Stimulated activated effector memory CD8-positive, alpha-beta T cell treated with anti-CD3 and anti-CD28 coated beads, Interleukin-12 subunit alpha, Interleukin-12 subunit beta, amount 100 ng/mL, for 72 hours (primary cell): ENCODE data around the gene TYK2.
"Not testable (repeated sequence)": the region's sequence is repeated elsewhere in the genome, so short reads cannot be mapped to it uniquely, and the experiment has no call there.

ENCODE experiments used
- ATAC-seq: fragments of 150-1000 bp; cut with Tn5 transposase; 2 replicates; pipeline ENCODE4 v1.10.0; 2021
- DNase-seq, 2 donors: peaks; one replicate each; pipeline ENCODE4 v3.0.0; 2021 to 2022; ENCODE audit warnings: low spot score in 2 of 2
- H3K27ac Mint-ChIP-seq: one replicate; pipeline ENCODE4 v1.8.0; 2022; ENCODE audit warnings: mild to moderate bottlenecking, mixed read lengths
- H3K36me3 Mint-ChIP-seq: one replicate; pipeline ENCODE4 v1.8.0; 2022; ENCODE audit warnings: mild to moderate bottlenecking, mixed read lengths
- H3K4me1 Mint-ChIP-seq: one replicate; pipeline ENCODE4 v1.8.0; 2022; ENCODE audit warnings: mixed read lengths
- H3K4me3 Mint-ChIP-seq: one replicate; pipeline ENCODE4 v1.8.0; 2022; ENCODE audit warnings: mild to moderate bottlenecking, mixed read lengths
- H3K9me3 Mint-ChIP-seq: one replicate; pipeline ENCODE4 v1.8.0; 2022; ENCODE audit warnings: mixed read lengths

TYK2 gene

DNA sequence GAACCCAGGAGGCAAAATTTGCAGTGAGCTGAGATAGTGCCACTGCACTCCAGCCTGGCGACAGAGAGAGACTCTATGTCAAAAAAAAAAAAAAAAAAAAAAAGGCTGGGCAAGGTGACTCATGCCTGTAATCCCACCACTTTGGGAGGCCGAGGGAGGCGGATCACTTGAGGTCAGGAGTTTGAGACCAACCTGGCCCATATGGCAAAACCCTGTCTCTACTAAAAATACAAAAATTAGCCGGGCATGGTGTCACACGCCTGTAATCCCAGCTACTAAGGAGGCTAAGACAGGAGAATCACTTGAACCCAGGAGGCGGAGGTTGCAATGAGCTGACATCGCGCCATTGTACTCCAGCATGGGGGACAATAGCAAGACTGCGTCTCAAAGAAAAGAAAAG is 43.6 kb downstream of the TYK2 start:
- ATAC-seq, H3K27ac Mint-ChIP-seq, H3K4me3 Mint-ChIP-seq, H3K9me3 Mint-ChIP-seq, DNase-seq: not testable (repeated sequence)
- Mint-ChIP-seq H3K36me3 (peaks cover 54% of the 10 kb centered on the region), H3K4me1 (peaks cover 52% of the 10 kb centered on the region)

DNA sequence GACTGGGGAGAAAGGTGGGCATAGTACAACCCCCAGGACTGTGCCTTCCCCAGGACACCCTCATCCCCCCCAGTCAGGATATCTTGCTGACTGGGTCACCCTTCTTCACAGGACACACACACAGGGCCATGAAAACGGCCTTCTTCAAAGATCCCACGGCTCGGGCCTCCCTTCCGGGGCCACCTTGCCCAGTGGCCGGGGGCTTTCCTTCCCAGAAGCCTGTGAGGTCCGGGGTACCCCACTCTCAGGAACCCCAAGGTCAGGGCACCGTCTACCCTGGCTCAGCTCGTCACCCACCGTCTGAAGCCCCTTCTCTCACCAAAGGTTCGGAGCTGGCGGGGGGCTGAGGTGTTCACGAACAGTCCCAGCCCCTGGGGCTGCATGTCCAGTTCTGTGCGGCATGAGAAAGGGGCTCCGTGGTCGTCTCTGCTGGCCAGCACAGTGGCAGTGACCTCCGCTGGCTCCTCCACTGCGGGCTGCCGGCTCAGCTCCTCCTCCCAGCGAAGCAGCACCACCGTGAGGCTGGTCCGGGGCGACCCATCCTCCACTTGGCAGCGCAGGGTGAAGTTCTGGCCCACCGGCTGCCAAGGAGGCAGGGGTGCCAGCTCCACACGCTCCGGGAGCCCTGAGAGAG is 44.9 kb downstream of the TYK2 start:
- Mint-ChIP-seq H3K4me3 (peak overlapping the region; percentile 93), H3K36me3 (peaks cover 67% of the 10 kb centered on the region), H3K27ac (no peak overlapping the region), H3K4me1 (peaks cover 47% of the 10 kb centered on the region), H3K9me3 (no peaks in the 10 kb centered on the region)
- ATAC-seq (no peak), DNase-seq (no peak)

DNA sequence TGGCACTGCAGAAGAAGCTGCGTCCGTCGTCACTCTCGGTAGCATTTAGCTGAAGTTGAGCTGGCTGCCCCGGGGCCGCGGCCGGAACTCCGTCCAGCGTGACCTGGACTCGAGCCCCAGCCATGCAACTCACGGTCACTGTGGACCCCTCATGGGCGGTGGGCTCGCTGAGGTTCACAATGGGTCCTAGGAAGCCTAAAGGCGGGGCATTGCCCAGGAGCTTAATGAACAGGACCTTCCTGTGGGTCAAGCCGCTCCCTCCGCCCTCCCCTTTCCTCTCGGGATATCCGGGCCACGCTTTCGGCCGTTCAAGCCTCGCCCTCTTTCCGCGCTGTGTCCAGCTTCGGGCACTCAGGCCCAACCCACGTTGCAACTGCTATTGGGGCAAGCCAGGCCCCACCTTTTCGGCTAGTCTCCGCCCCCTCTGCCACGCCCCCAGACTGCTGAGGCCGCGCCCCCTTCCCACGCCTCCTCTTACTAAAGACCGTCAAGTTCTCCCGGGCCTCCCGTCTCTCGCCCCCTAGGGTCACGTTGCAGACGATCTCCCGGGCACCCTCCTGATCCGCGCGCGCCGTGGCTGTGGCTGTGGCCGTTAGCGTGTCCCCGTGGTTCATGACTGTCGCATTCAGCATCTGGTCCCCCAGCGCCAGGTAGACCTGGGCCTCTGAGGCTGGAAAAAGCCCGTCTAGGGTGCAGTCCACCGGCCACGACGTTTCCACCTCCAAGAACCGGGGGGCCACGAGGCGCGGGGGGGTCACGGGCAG is 45.6 kb downstream of the TYK2 start:
- Mint-ChIP-seq H3K4me1 (peaks cover 48% of the 10 kb centered on the region), H3K36me3 (peaks cover 74% of the 10 kb centered on the region), H3K9me3 (no peaks in the 10 kb centered on the region), H3K4me3 (peak overlapping the region; percentile 93), H3K27ac (no peak overlapping the region)
- no peak for ATAC-seq
- peak; percentile 34 to 65 for DNase-seq

DNA sequence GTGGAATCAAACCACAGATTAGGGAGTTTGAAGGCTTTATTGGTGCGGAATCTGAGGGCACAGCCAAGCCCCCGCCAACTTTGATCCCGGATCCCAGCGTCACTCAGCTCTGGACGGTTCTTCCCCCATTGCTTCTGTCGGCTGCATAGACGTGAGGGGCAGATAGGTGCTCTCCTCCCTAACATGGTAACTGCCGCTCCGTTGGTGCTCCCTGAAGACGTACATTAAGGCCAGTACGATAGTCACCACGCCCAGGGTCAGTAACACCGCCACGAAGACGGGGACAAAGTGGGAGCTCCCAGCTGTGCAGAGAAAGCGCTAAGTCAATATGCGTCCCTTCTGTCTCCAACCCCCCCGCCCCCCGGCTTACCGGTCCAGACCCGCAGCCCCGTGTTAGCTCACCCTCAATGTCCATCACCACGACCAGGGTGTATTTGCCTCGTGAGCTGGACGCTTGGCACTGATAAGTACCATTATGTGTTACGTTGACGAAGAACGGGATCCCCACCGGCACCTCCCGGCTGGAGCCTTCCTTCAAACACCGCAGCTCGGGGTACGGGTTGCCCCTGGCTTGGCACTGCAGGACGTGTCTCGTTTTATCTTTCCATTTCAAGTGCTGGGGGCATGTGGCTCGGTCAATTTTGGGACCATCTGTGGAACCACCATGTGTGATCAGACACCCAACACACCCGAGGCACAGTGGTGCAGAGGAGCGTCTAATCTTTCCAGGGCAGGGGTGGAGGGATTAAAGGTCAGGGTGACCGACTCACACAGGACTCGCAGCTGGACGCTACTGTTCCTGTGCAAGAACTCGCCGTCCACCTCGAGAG is 46.4 kb downstream of the TYK2 start:
- no peak for DNase-seq
- Mint-ChIP-seq H3K36me3 (peaks cover 81% of the 10 kb centered on the region), H3K4me3 (peak overlapping the region; percentile 93), H3K4me1 (peaks cover 44% of the 10 kb centered on the region), H3K27ac (peak overlapping the region; percentile 97), H3K9me3 (no peaks in the 10 kb centered on the region)
- peak; percentile 4 for ATAC-seq

DNA sequence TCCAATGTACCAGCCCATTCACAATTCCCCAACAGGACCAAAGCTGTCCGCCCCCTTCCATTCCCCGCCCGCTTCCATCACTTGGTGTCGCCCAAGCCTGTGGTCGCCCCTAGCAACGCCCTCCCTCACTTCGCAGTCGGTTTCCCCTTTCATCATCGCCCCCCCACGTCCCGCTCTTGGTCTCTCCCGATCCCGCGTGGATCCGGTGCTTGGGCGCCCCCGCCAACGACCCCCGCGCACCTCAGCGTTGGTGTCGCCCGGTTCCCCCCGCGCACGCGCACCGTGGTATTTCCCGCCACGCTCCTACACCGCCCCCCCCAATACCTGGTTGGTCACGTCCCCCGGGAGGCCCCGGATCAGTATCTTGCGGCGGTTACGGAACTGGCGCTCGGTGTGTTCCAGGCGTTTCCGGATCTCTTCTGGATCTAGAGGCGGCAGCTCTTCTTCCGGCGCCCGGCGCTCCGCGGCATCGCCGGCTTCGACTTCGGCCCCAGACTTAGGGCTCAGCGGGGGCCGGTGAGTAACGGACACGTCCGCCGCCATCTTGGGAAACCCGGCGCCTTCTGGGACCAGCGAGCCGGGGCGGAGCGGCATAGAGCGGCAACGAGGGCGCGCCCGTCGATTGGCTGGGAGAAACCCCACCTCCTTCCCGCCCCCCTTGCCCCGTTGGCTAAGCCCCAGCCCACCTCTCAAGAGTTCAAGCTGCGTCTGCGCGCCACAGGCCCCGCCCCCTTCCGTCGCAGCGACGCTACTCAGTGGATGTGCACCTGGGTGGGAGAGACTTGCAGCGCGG is 47.2 kb downstream of the TYK2 start, which contains the start of gene RAVER1:
TSS of gene RAVER1 (minus strand) at position 565 of the 793 bp plus-strand sequence. CDS start at position 543, 22 bp downstream.
- Mint-ChIP-seq H3K4me3 (peak within 1 kb of the TSS; percentile 93), H3K27ac (peak within 1 kb of the TSS; percentile 97), H3K9me3 (no peaks in the 10 kb centered on the region), H3K4me1 (peaks cover 36% of the 10 kb centered on the region), H3K36me3 (peaks cover 90% of the 10 kb centered on the region)
- peak; percentile 95 for ATAC-seq
- peak; percentile 89 to 97 for DNase-seq

DNA sequence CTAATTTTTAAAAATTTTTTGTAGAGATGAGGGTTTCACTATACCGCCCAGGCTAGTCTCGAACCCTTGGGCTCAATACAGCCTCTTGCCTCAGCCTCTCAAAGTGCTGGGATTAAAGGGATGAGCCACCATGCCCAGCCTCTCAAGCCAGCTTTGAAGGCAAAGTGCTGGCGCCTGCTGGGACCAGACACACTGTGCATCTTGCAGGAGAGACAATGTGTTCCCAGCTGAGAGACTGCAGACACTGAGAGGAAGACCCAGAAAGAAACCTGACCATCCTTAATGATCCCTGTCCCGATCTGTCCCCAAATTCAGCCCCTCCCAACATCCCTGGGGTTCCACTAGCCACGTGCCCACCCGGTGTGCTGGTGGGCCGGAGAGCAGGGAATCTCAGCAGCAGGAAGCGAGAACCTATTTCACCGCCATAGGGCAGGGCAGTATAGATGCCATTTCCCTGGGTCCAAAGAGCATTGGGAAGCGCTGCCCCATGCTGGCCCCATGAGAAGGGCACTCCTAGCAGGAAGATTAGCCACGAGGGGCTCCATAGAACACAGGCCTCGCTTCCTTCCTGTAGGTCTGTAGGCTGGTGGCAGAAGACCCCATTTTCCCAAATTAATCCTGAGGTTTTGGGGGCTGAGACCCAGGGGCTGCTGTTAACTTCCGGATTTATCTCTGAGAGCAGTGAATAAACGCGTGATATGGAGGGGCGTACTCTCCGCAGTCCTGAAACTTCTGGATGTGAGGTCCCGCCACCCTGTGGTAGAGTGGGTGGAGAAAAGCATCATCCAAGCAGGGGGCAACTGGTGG is 48.0 kb downstream of the TYK2 start:
- DNase-seq: no peak
- Mint-ChIP-seq H3K27ac (peak overlapping the region; percentile 97), H3K36me3 (peaks cover 97% of the 10 kb centered on the region), H3K9me3 (no peaks in the 10 kb centered on the region), H3K4me1 (peaks cover 35% of the 10 kb centered on the region), H3K4me3 (peak overlapping the region; percentile 93)
- peak; percentile 1 for ATAC-seq

DNA sequence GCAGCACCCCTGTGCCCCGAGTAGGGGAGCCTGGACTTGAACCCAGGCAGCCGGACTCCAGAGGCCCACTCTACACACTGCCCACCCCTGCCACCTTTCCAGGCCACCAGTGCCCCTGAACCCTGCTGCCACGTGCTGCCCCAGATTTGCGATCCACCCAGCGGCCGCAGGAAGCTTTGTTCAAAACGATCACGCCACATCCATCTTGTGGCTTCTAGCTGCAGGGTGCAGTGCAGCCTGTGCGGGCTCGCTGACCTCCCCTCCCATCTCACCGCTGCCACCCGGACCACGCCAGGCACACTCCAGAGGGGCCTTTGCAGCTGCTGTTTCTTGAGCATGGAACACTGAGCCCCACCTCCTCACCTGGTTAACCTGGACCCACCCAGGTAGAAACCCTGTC is 50.8 kb downstream of the TYK2 start:
- Mint-ChIP-seq H3K9me3 (no peaks in the 10 kb centered on the region), H3K4me3 (no peak overlapping the region), H3K27ac (no peak overlapping the region), H3K36me3 (peaks cover 99% of the 10 kb centered on the region), H3K4me1 (peaks cover 30% of the 10 kb centered on the region)
- no peak for DNase-seq
- ATAC-seq: no peak

DNA sequence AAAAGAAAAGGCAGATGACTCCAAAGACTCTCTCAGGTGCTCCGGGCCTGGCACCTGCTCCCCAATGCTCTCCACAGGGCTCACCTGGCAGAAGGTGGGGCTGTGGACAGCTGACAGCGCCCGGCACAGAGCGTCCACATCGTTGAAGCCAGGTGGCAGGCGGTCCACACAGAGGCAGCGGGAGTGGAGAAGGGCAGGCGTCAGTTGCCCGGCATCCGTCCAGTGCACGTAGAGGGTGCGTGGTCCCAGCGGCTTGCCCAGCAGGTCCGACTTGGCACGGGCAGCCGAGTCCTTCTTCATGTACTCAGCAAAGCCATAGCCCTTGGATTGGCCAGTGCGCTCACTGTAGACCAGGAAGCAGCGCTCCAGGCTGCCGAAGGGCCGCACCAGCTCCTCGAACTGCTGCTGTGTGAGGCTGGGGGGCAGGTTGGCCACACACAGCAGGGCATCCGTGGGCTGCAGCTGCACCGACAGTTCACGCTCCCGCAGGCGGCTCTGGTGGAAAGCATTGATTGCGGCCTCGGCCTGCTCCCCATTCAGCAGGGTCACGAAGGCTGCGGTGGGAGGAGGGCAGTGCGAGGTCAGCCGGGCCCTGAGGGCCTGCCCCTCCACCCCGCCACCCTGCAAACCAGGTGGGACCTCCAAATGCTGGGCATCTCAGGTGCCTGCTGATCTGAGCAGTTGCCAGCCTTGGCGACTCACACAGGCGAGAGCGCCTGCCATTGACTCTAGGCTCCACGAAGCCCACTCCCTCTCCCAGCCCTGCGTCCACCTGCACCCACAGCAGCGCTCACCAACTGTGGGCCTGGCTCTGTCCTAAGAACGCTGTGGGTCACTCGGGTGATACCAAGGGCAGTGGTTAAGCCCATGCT is 51.6 kb downstream of the TYK2 start:
- Mint-ChIP-seq H3K9me3 (no peaks in the 10 kb centered on the region), H3K36me3 (peaks cover 100% of the 10 kb centered on the region), H3K4me3 (no peak overlapping the region), H3K27ac (no peak overlapping the region), H3K4me1 (peaks cover 22% of the 10 kb centered on the region)
- DNase-seq (no peak), ATAC-seq (no peak)

DNA sequence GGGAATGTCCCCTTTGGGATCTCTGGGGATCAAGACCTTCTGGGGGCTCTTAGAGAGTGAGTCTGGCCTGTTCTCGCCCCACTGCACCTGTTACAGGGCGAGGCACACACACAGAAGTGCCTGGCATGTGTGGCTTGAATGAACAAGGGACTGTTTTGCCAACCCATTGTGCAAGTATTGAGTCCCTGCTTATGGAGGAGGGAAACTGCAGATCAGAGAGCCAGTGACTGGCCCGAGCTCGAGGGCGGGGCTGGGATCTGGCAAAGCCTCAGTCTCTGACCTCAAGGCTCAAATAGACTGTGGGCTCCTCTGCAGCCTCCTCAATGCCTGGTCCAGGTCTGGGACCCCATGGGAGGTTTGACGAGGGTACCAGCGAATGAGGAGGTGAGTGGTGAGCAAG is 52.6 kb downstream of the TYK2 start:
- DNase-seq (no peak), ATAC-seq (no peak)
- H3K27ac Mint-ChIP-seq: no peak overlapping the region
- H3K9me3 Mint-ChIP-seq: no peaks in the 10 kb centered on the region
- peaks cover 16% of the 10 kb centered on the region for H3K4me1 Mint-ChIP-seq
- peaks cover 100% of the 10 kb centered on the region for H3K36me3 Mint-ChIP-seq
- no peak overlapping the region for H3K4me3 Mint-ChIP-seq

DNA sequence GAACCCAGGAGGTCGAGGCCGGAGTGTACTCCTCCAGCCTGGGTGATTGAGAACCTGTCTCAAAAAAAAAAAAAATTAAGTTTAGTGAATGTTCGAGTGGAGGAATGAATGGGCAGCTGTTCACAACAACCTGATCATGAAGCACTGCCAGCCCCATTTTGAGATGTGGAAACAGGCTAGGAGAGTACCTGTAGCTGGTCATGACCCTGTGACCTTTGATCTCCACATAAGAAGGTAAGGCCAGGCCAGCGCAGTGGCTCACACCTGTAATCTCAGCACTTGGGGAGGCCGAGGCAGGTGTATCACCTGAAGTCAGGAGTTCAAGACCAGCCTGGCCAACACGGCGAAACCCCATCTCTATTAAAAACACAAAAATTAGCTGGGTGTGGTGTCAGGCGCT is 54.6 kb downstream of the TYK2 start:
- Mint-ChIP-seq H3K36me3 (peaks cover 96% of the 10 kb centered on the region), H3K9me3 (no peaks in the 10 kb centered on the region), H3K4me3 (no peak overlapping the region), H3K4me1 (peaks cover 8% of the 10 kb centered on the region), H3K27ac (no peak overlapping the region)
- DNase-seq: no peak
- no peak for ATAC-seq

DNA sequence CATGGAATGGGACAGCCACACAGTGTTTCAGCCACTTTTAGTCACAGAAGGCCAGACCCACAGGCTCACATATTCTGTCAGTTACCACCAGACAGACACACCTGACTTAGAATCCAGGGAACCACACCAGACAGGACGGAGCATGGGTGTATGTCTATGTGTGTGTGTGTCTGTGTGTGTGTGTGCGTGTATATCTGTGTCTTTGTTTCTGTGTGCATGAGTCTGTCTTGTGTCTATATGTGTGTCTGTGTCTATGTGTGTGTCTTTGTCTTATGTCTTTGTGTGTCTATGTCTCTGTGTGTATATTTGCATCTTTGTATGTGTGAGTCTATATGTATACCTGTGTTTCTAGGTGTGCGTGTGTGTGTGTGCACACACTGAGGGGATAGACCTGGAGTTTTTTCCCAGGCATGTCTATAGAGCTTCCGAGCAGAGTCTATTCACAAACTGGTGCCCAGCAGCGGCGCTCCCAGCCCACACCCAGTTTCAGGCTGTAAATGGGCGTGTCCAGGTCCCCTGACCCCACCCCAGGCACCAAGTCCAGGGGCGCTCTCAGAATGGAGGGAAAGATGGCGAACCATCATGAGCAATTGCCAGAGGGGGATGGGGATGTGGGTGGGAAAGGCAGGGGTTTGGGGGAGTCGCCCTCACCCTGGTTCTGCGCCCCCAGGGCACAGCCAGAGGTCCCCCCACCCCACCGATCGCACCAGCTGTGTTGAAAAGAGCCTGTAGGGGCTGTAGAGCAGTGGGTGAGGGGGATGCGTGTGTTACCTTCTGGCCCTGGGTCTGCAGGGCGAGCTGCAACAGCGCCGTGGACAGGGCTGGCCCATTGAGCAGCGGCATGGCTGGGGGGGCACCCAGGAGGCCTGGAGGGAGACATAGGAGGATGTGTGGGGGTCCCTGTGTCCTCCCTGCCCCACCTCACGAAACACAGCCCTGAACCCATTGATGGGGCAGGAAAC is 58.2 kb downstream of the TYK2 start:
- ATAC-seq (no peak), DNase-seq (no peak)
- Mint-ChIP-seq H3K4me1 (no peaks in the 10 kb centered on the region), H3K4me3 (no peak overlapping the region), H3K36me3 (peaks cover 92% of the 10 kb centered on the region), H3K9me3 (no peaks in the 10 kb centered on the region), H3K27ac (peak overlapping the region; percentile 2)

DNA sequence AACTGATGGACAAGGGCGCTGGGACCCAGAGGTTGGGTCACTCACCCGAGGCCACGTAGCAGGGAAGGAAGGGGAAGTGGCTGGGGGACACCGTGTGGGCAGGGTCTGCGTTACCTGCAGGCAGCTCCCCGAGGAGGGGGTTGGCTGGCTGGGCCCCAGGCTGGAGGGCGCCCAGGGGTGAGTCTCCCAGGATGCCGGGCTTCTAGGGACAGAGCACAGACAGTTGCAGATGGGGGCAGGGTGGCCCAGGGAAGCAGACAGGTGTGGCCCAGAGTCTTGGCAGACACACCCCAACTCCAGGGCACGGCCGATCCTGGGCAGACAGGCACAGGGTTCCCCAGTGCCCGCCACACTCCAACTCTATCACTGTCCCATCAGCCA is 59.0 kb downstream of the TYK2 start:
- no peaks in the 10 kb centered on the region for H3K9me3 Mint-ChIP-seq
- H3K4me3 Mint-ChIP-seq: no peak overlapping the region
- peaks cover 92% of the 10 kb centered on the region for H3K36me3 Mint-ChIP-seq
- DNase-seq (no peak), ATAC-seq (no peak)
- peak overlapping the region; percentile 2 for H3K27ac Mint-ChIP-seq
- peaks cover 2% of the 10 kb centered on the region for H3K4me1 Mint-ChIP-seq
